Stimulated activated CD8-positive, alpha-beta memory T cell treated with anti-CD3 and anti-CD28 coated beads, Interleukin-15, amount 100 ng/mL, for 4 hours (primary cell): ENCODE measurements around the gene MSN.

Source experiments
- DNase-seq, 2 donors: peaks; one replicate each; pipeline ENCODE4 v3.0.0-alpha.2; 2020; ENCODE audit warnings: low read depth in 2 of 2

Gene MSN

GRCh38 chrX:65673857-65674203, 6.4 kb downstream of the MSN start:
- DNase-seq = no peak

DNA sequence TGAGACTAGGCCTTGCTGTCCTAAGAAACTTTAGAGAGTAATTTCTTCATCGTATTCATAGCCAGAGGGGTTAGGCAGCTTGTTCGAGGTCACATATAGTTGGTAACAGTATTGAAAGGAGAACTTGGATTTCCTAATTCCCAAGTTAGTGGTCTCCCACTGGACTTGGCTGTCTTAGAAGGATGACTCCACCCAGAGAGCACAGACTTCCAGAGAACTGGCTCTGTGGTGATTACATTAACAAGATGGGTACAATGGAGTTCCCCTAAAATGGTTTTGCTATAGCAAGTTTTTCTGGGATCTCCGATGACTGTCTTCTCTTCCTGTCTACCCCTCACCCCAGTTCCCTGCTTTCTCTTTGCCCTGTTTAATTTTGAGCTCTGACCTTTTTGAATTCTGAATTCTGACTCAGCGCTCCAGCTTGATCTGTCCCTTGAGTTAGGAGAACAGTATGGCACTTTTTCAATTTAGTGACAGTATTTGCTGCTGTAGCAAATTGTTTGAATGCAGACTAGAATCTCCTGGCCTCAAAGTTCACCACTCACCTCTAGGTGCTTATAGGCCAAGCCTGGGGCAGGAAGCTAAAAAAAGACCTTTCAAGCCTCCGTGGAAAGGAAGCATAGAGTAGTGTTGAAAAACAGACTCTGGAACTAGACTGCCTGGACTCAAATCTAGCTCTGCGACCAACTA, 6.9 kb downstream of the MSN start:
- no peak for DNase-seq

DNA sequence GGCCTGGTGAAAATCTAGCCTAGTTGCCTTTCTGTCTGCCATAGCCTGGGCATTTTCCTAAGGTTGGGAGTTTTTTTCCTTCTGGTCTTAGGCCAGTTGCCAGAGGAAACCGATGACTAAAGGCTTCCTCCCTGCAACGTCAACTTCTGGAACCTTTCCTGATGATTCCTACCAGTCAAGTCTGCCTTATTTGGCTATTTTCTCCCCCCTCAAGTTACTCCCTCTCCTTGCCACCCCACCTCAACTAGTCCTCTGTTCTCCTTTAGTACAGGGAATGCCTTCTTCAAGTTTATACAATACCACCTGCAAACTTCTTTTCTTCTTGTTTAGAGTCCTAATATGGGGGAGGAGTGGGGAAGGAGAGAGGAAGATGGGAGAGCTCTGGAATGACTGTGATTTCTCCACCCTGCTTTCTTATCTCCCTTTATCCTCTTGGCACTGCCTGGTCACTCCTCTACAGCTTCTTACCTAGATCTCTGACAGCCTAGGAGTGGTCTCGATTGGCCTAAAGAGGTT, 10.6 kb downstream of the MSN start:
- no peak for DNase-seq

DNA sequence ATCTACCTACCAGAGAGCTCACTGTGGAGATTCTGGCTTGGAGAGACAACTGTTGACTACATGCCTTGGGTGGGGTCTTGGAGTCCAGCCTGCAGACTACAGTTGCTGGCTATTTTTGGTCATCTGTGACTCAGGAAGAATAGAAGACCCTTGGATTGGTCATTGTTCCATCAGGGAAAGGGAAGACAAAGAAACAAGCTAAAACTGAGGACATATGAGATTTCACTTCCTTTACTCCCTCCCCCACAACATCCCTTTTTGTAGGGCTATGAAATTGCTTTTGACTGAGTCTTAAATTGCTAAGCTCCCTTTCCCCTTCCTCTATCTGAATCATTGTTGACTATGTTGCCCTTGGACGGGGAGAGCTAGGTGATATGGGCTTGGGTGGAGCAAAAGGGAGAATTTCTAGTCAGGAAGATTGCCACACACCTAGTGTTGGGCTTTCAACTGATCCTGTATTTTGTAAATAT, 11.7 kb downstream of the MSN start:
- no peak for DNase-seq

GRCh38 chrX:65681810-65682209, 14.4 kb downstream of the MSN start:
- no peak for DNase-seq

- no peak for DNase-seq
Measured at GRCh38 chrX:65685112-65685511, 17.7 kb downstream of the MSN start.

- no peak for DNase-seq
Measured at GRCh38 chrX:65686236-65686635, 18.8 kb downstream of the MSN start.

GRCh38 chrX:65687367-65687766, 19.9 kb downstream of the MSN start:
- DNase-seq = no peak

DNA sequence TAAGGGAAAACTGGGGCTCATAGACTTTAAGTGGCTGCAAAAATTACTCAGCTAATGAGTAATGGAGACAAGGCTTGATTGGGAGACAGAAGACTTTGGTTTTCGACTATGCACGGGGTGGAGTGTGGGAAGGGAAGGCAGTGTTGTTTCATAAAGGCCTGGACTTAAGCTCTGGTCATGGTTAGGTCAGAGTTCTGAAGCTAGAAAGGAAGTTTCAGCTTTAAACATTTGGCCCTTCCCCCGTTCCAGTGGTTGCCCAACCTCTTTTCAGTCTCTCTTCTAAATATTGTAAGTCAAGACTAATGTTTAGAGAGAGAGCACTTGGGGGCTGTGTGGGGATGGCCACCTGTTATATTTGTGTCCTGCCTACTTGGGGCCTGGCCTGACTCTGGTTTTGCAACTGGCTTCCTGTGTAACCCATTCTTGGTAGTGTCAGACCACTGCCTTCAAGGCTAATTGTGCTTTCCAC, 21.0 kb downstream of the MSN start:
- DNase-seq = no peak

DNA sequence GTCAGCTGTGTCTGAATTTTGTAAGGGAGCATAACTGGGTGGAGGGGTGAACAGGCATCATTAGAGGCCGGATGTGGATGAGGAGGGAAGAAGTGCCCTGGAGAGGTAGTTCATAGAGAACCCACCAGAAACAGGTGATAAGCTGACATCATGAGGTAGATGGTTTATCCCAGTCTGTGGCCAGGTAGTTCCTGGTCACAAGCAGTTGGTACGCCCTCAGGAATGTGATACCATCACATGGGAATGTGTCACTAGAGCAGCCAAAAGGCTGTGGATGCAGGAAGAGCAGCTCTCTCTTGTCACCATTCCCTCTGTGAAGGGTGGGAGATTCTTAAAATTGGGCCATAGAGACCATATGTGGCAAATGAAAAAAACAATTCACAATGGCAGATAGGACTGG, 21.9 kb downstream of the MSN start:
- no peak for DNase-seq

GRCh38 chrX:65690057-65690855, 22.8 kb downstream of the MSN start:
- DNase-seq = no peak

DNA sequence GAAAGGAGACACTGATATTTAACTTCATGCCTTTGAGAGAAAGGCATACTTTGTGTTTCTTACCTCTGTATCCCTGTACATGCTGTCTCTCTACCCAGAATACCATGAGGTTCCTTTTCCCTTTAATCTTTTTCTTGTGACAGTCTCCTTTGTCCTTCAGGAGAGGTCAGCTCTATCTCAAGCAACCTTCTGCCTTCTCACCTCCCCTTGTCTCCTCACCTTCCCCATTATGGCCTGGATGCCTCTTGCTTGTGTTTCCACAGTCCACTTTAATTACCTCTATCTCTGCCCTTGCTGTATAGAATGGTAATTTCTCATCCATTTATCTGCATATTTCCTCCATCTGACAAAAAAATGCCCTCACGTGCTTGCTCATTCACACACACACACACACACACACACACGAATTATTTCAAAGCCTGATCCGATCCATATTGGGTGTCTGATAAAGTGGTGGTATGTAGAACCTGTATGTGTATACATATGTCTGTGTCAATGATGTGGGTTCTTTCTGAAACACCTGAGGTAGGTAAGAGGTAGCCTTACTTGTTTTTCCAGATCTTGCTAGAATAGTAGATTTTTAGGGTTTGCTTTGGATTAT, 28.5 kb downstream of the MSN start:
- DNase-seq = no peak

GRCh38 chrX:65696613-65697012, 29.2 kb downstream of the MSN start:
- no peak for DNase-seq

- DNase-seq = no peak
Measured at GRCh38 chrX:65697211-65697641, 29.8 kb downstream of the MSN start.

DNA sequence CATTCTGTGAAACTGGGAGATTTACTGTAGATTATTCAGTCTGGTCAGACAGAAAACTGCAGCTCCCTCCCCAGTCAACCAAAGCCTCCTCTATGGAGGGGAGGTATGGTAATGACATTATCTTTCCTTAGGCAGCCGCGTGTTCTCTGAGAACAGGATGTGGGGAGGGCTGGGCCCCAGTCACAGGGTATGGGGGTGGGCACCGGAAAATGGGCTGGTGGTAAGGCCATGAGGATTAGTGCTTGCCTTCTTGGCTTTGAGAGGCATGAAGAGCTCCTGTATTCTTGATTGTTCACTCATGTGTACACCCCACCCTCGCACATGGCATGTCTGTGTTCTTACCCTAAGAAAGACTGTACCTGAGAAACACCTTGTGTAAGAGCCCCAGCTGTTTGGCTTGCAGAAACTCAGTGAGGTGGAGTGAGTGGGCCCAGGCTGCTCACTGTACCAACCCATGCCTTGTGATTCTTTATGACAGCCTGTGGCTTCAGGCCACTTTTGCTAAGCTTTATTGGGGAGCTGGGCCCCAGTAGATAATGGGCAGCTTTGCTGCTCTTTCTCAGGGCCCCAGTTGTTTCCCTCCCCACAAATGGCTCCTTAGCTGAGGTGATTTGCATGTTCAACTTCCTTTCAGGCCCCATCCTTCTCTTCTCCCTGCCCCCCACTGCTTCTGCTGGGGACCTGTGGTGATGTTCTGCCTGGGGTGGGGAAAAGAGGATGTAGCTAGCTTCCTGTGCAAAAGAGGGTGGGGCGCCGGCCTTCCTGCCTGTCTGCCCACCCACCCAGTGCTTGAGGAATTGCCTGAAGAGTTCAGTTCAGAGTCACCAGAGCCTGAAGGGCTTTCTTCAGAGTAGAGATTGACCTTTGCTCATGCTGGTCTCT, 30.7 kb downstream of the MSN start:
- peak; percentile 62 to 71 for DNase-seq

- no peak for DNase-seq
Measured at GRCh38 chrX:65702956-65703355, 35.5 kb downstream of the MSN start.

DNA sequence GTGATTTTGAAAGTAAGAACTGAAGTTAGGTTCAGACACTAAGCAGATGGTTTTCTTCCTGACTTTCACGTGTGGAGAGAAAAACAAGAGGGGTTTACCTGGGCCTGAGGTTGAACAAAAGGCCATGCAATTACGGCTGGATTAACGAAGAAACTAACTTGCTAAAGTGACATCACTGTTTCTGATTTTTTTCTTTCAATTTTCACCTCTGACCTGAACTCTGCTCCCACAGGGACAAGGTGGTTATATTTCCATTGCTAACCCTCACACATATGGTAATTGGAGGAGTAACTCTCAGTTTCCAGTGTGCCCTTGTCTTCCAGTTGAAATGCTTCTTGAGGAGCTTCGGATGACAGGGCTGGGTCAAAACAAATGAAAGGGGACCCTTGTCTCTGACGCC, 38.0 kb downstream of the MSN start:
- no peak for DNase-seq

DNA sequence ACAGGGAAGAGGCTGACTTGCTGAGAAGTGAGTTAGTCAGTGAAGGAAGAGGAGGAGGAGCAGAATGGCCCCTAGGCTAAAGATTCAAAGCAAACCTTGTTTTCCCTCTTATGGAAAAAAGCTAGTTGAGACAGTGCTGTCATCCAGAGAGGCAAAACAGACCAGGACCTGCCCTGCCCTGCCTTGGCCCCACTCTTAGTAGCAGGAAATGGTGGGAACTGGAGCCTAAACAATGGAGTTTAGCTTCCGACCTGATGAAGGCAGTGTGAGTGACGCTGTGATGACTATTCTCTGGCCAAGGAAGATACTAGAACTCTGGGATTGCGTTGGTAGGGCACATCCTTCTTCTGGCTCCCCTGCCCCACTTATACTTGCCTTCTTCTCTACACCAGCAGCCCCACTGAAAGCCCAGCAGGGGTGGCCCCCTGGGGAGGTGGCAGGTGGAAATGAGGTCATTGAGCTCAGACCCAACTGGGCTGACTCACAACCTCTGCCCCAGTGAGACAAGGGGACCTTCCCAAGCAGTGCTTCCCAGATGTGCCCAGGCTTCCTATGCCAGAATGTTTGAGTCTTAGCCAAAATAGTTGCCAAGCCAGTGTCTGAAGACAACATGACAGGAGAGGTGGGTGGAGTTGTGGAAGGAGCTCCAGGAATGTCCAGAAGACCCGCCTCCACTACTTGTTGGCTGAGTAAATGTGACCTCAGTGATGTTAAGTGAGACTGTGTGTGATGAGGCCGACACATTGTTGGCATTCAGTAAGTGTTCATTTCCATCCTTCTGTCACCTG, 38.8 kb downstream of the MSN start:
- DNase-seq = peak in 1 of 2 donors; percentile 28

- DNase-seq = no peak
Measured at GRCh38 chrX:65707151-65707550, 39.7 kb downstream of the MSN start.

- DNase-seq = no peak
Measured at GRCh38 chrX:65712005-65712806, 44.8 kb downstream of the MSN start.
